GM06990 (cell line): ENCODE measurements around the gene ITIH3.
A peak's percentile ranks its signal among the peaks of the same experiment; 100 is the strongest.

ENCODE experiments used
- DNase-seq: peaks from one replicate; pipeline ENCODE4 v3.0.0-alpha.2; 2011; ENCODE audit not compliant: insufficient read length; ENCODE audit errors: extremely low read depth
- H3K27me3 ChIP-seq: replicated peaks from 2 replicates; pipeline ENCODE4 v1.6.0; 2011; ENCODE audit warnings: low read length; ENCODE audit not compliant: control insufficient read depth, insufficient read depth
- H3K36me3 ChIP-seq: 2 replicates; pipeline ENCODE4 v1.5.1; 2011; ENCODE audit warnings: low read length; ENCODE audit not compliant: control insufficient read depth, insufficient read depth
- H3K4me3 ChIP-seq: replicated peaks from 2 replicates; pipeline ENCODE4 v1.5.1; 2011; ENCODE audit warnings: low read depth, mild to moderate bottlenecking, control low read depth, low read length
- TF ChIP-seq, protein P1 (sequence below): IDR thresholded peaks from 2 replicates; pipeline ENCODE4 v1.5.1; 2011; ENCODE audit warnings: low read length, control low read depth, mild to moderate bottlenecking, inconsistent platforms; ENCODE audit not compliant: insufficient read depth, poor library complexity, severe bottlenecking

The ITIH3 gene

DNA sequence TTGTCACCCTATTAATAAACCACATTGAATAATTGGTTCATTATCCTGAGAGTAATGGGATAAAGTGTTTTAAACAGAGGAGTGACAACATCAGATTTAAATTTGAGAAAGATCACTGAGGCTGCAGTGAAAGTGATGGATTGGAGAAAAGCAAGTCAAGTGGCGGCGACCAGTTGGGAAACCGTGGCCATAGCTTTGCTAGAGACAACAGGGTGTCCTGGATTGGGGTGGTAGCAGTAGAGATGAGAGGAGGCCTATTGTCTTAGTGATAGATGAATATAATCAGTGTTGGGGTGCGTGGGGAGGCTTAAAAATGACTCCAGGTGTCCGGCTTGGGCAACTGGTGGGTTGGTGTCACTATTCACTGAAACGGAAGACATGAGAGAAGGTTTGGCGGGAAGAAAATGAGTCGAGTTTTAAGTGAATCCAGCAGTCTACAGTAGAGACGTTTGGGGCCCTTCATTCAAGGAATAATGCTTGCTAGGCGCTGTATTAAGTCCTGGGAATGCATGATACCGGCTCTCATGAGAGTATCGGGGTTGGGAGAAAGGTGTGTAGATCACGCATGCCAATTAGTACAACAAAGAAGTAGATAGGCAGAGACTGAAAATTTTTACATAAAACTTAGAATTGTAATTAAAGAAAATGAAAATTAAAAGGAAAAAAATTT, 24.7 kb upstream of the ITIH3 start:
- Histone ChIP-seq H3K36me3 (no peaks in the 10 kb centered on the region; the same call in 1 of the 2 replicates), H3K27me3 (no peaks in the 10 kb centered on the region), H3K4me3 (peak overlapping the region; percentile 87)
- DNase-seq = no peak
- TF ChIP-seq, protein P1, sequence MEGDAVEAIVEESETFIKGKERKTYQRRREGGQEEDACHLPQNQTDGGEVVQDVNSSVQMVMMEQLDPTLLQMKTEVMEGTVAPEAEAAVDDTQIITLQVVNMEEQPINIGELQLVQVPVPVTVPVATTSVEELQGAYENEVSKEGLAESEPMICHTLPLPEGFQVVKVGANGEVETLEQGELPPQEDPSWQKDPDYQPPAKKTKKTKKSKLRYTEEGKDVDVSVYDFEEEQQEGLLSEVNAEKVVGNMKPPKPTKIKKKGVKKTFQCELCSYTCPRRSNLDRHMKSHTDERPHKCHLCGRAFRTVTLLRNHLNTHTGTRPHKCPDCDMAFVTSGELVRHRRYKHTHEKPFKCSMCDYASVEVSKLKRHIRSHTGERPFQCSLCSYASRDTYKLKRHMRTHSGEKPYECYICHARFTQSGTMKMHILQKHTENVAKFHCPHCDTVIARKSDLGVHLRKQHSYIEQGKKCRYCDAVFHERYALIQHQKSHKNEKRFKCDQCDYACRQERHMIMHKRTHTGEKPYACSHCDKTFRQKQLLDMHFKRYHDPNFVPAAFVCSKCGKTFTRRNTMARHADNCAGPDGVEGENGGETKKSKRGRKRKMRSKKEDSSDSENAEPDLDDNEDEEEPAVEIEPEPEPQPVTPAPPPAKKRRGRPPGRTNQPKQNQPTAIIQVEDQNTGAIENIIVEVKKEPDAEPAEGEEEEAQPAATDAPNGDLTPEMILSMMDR = no peak

DNA sequence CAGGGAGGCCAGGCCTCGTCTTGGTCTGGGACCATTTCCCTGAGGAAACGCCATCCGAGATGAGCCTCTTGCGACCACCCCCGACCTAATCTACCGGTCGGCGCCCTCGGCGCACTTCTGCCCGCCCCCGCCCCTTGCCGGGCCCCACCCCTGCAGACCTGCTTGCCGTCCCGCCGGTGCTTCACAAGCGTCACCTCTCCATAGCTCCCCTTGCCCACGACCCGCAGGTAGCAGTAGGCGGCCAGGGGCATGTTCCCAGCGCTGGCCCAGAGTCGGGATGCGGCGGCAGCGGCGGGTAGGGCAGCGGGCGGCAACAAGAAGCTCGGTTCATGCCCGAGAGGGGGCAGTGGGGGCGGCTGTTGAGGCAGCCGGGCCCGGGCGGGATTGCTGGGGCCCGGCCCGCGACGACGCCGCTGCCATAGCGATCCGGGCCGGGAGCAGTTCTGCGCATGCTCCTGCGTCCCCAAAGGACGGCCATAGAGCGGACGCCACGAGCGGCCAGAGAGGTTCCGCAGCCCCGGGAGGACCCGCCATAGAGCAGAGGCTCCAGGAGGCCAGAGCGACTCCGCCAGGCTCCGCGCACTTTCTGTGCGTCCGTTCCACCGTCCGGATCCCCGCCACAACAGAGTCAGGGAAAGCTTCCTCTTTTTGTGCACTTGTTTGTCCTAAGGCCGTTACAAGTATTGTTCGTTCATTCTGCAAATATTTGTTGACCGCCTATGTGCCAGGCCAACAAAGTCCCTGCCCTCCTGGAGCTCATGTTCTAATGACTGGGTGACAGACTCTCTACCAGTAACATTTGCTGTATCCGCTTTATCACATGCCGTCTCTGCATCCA, 23.9 kb upstream of the ITIH3 start, which contains the start of gene NEK4:
Gene NEK4 (minus strand): TSS at position 445 of the 838 bp plus-strand sequence. CDS start 194 bp downstream, at position 251.
- DNase-seq = peak; percentile 93
- TF ChIP-seq, protein P1 = no peak
- Histone ChIP-seq H3K4me3 (peak within 1 kb of the TSS; percentile 87), H3K36me3 (no peaks in the 10 kb centered on the region; the same call in 1 of the 2 replicates), H3K27me3 (no peaks in the 10 kb centered on the region)

DNA sequence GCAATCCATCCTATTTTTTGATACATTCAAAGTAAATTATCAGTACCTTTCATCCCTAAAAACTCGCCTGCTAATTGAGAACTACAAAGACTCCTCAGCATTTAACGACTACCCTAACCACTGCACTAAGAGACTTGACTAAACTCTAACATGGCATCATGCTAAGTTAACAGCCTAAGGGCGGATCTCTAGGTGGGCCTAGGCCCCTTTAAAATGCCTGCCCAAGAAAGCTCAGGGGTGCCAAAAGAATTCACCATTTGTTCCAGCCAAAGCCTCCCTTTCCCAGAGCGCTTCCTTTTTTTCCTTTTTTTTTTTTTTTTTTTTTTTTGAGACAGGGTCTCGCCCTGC, 23.3 kb upstream of the ITIH3 start:
- DNase-seq = no peak
- TF ChIP-seq, protein P1 = no peak
- no peaks in the 10 kb centered on the region for H3K27me3 ChIP-seq

DNA sequence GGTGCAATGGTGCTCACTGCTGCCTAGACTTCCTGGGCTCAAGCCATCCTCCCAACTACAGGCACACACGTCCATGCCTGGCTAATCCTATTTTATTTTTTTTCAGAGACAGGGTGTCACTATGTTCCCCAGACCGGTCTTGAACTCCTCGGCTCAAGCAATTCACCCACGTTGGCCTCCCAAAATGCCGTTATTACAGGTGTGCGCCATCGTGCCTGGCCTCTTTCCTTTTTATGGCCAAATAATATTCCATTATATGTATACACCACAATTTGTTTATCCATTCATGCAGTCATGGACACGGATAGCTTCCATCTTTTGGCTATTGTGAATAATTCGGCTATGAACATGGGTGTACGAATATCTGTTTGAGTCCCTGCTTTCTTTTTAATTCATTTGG, 22.9 kb upstream of the ITIH3 start:
- H3K4me3 ChIP-seq = no peak overlapping the region
- H3K27me3 ChIP-seq = no peaks in the 10 kb centered on the region
- TF ChIP-seq, protein P1 = no peak
- no peaks in the 10 kb centered on the region for H3K36me3 ChIP-seq
- DNase-seq = no peak

More for the DNA sequence above, 23.3 kb upstream of the ITIH3 start:
- Histone ChIP-seq H3K36me3 (no peaks in the 10 kb centered on the region), H3K4me3 (peak overlapping the region; percentile 87)

DNA sequence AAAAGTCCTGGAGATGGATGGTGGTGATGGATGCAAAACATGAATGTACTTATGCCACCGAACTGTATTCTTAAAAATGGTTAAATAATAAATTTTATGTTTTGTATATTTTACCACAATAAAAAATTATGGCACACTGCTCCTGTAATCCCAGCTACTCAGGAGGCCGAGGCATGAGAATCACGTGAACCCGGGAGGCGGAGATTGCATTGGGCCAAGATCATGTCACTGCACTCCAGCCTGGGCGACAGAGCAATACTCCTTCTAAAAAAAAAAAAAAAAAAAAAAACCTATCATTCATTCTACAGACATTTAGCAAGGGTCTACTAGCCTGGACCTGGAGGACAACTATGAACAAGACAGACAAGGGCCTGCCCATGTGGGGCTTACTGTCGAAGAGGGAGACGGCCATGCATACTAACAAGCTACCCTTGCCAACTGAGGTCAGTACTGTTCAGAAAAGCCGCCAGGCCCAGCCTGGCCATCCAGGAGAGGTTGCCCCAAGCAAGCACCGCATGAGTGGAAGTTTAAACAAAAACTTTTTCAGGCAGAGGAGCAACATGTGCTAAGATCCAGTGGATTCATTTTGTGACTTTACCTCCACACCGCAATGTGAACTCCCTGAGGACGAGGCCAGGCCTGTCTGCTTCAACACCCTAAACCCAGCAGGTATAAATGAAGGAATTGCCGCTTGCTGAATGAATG, 21.1 kb upstream of the ITIH3 start:
- Histone ChIP-seq H3K4me3 (no peak overlapping the region), H3K27me3 (no peaks in the 10 kb centered on the region), H3K36me3 (no peaks in the 10 kb centered on the region)
- TF ChIP-seq, protein P1 = no peak
- DNase-seq = no peak
